Transverse colon (tissue), 4 donors: Measurements from ENCODE around the gene HNMT. TPM values are rescaled to one million over a fixed set of nuclear protein-coding genes. Genes with fewer than 3 reads are reported as not detected.

Source experiments
- DNase-seq: peaks from one replicate; pipeline ENCODE4 v3.0.0-alpha.2; 2019
- H3K27ac ChIP-seq, 4 donors: fragments of 200-600 bp; sonication (generic); 2 replicates each; pipeline ENCODE4 v1.5.1; 2016 to 2018; ENCODE audit warnings: inconsistent platforms in 4 of 4
- H3K27me3 ChIP-seq: fragments of 200-600 bp; sonication (generic); 2 replicates; pipeline ENCODE4 v1.5.1; 2017; ENCODE audit warnings: inconsistent platforms
- H3K36me3 ChIP-seq, 4 donors: fragments of 200-600 bp; sonication (generic); 2 replicates each; pipeline ENCODE4 v1.5.1; 2017 to 2019; ENCODE audit warnings: inconsistent platforms in 4 of 4
- H3K4me1 ChIP-seq, 4 donors: fragments of 200-600 bp; sonication (generic); 2 replicates each; pipeline ENCODE4 v1.5.1; 2017 to 2020; ENCODE audit warnings: inconsistent platforms in 4 of 4
- H3K4me3 ChIP-seq, 4 donors: fragments of 200-600 bp; sonication (generic); 1 replicate in 1 of 4; 2 replicates in 3 of 4; pipeline versions ENCODE4 v1.5.1 to v1.6.1; 2017 to 2019; ENCODE audit warnings: inconsistent platforms in 4 of 4
- H3K9me3 ChIP-seq, 2 donors: fragments of 200-600 bp; sonication (generic); 2 replicates each; pipeline ENCODE4 v1.5.1; 2017 to 2019; ENCODE audit warnings: inconsistent platforms in 2 of 2
- EP300 ChIP-seq: sonication (generic); formaldehyde crosslinking; IDR thresholded peaks from one replicate; pipeline ENCODE4 v1.6.1; 2017; ENCODE audit warnings: antibody characterized with exemption, low read depth
- POLR2A ChIP-seq: fragments of 450-650 bp; IDR thresholded peaks from one replicate; pipeline ENCODE4 v1.6.1; 2016; ENCODE audit warnings: antibody characterized with exemption, mild to moderate bottlenecking, moderate library complexity
- POLR2AphosphoS5 ChIP-seq, 3 donors: sonication (generic); formaldehyde crosslinking; IDR thresholded peaks; one replicate each; pipeline ENCODE4 v1.6.1; 2016; ENCODE audit warnings: antibody characterized with exemption in 3 of 3
- WGBS, 2 donors: methylation state at CpG; one replicate each; pipeline ENCODE4 v1.1.5; 2018; ENCODE audit warnings: low coverage in 1 of 2; 5-methylcytosine and 5-hydroxymethylcytosine counted together
- in situ Hi-C, 4 donors: fragments of 200-750 bp; cut with MboI; loops; one replicate each; pipeline versions ENCODE4 v1.15.0 to v1.15.1; 2017; ENCODE audit warnings: low sequenced_read_pairs in 3 of 4, low pct_ligation_motif_present in 1 of 4, low pct_unique_long_range_greater_than_20kb in 1 of 4
- intact Hi-C: fragments of 100-400 bp; cut with DNase I; formaldehyde crosslinking; loops from one replicate; pipeline ENCODE4 v1.15.1; 2023; ENCODE audit warnings: low total_unique reads
- total RNA-seq, 4 donors: library from RNA; depleted of rRNA; stranded (reverse); fragments of >200 nt; gene quantifications; one replicate each; pipeline ENCODE4 v1.1.0, GENCODE V29; 2016
- TF ChIP-seq, protein P1 (sequence below), 5 experiments: fragments of 200-600 bp in 3 of 5; fragments of 450-650 bp in 2 of 5; sonication (generic) in 3 of 5; IDR thresholded peaks; 1 replicate in 2 of 5; 2 replicates in 3 of 5; pipeline ENCODE4 v1.5.1; 2016 to 2017; ENCODE audit warnings: antibody characterized with exemption in 5 of 5, inconsistent platforms in 3 of 5, mild to moderate bottlenecking in 2 of 5, moderate library complexity in 1 of 5

HNMT gene
- total RNA-seq, 4 donors from 2014 or later, result 36.3 to 64.9 (median 48.4) TPM

DNA sequence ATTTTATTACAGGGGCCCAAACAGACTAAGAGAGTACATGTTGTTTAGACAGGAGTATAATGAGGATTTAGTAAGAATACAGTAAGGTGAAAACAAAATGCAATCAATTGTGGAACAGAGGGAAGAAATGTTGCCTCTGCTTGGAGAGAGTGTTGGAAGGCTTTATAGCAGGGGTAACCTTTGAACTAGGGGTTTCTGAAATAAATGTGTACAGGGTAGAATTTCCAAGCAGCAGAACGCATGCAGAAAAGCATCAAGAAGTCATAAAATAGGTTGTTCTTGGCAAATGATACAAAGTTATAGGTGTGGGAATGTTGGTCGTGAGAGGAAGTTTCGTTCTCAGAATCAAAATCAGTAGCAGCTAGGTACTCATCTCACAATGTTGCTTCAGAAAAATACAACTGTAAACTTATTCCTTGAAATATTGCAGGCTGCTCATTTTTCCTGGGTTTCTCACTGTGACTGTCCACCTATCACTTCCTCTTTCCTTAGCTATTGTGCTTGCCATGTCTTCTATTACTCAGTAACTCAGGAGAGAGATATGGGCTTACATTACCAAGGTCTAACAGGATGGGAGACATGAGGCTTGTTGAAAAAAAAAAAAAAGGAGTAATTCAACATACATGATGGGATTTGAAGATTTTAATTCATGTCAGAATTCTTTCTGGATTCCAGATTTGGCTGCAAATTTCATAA is 17.1 kb upstream of the HNMT start:
- no peak for TF ChIP-seq EP300
- peak in 1 of 3 donors; percentile 17 for TF ChIP-seq POLR2AphosphoS5 (IDR thresholded peaks at IDR 0.05)
- TF ChIP-seq POLR2A, result no peak
- TF ChIP-seq, protein P1, sequence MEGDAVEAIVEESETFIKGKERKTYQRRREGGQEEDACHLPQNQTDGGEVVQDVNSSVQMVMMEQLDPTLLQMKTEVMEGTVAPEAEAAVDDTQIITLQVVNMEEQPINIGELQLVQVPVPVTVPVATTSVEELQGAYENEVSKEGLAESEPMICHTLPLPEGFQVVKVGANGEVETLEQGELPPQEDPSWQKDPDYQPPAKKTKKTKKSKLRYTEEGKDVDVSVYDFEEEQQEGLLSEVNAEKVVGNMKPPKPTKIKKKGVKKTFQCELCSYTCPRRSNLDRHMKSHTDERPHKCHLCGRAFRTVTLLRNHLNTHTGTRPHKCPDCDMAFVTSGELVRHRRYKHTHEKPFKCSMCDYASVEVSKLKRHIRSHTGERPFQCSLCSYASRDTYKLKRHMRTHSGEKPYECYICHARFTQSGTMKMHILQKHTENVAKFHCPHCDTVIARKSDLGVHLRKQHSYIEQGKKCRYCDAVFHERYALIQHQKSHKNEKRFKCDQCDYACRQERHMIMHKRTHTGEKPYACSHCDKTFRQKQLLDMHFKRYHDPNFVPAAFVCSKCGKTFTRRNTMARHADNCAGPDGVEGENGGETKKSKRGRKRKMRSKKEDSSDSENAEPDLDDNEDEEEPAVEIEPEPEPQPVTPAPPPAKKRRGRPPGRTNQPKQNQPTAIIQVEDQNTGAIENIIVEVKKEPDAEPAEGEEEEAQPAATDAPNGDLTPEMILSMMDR (IDR thresholded peaks at IDR 0.05), result no peak
- in situ Hi-C loops (loop anchor here in 2 of 4 donors (25.0 kb wide), 2 partner anchors 140 to 440 kb away; no protein-coding TSS in a partner anchor), intact Hi-C loops (no loop called here)
- no peaks in the 10 kb centered on the region for H3K36me3 ChIP-seq
- no peaks in the 10 kb centered on the region for H3K9me3 ChIP-seq
- H3K4me3 ChIP-seq, result no peak overlapping the region
- H3K27ac ChIP-seq, result peak overlapping the region; percentile 46 to 74 (median 70)
- H3K27me3 ChIP-seq, result no peaks in the 10 kb centered on the region
- DNase-seq, result no peak
- WGBS, 2 donors, result 48 to 67% methylated on average over 3 of the region's 3 CpGs
- peaks cover 0 to 39% (median 6%) of the 10 kb centered on the region in 4 donors for H3K4me1 ChIP-seq

DNA sequence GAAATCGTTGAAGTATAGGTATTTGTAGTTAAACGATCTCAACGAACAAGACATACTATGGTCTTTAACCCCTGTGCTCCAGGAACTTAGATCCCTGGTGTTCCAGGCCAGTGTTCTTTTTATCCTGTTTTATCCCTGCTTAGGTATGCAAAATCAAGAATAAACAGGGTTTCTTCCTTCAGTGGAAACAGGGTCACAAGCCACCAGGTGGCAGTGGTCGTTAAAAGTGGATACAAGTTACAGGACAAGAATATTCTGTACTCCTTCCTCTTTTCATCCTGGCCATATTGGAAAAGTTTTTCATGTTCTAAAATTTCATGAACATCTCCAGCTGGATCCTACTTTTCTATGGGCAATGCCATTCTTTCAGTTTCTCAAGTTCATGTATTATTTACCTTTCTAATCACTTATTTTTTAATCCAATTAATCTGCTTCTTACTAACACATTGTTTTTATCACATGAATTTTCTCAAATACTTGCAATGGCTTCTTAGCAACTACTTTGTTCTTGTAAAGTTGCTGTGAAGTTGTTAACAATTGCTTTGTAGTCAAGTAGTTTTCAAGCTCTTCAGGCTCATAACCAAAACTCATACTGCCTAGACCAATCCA is 16.4 kb upstream of the HNMT start:
- H3K4me3 ChIP-seq, result no peak overlapping the region
- no peaks in the 10 kb centered on the region for H3K27me3 ChIP-seq
- 20 to 46% methylated on average over 4 of the region's 4 CpGs for WGBS, 2 donors
- peak; percentile 73 for DNase-seq
- TF ChIP-seq, protein P1 (IDR thresholded peaks at IDR 0.05), result peak; percentile 41 to 69 (median 58)
- TF ChIP-seq EP300, result no peak
- in situ Hi-C loops, result loop anchor here in 2 of 4 donors (25.0 kb wide), 2 partner anchors 139 to 439 kb away; no protein-coding TSS in a partner anchor
- peaks cover 0 to 34% (median 6%) of the 10 kb centered on the region in 4 donors for H3K4me1 ChIP-seq
- intact Hi-C loops, result no loop called here
- H3K36me3 ChIP-seq, result no peaks in the 10 kb centered on the region
- H3K27ac ChIP-seq, result peak overlapping the region; percentile 46 to 74 (median 70)
- no peaks in the 10 kb centered on the region for H3K9me3 ChIP-seq

DNA sequence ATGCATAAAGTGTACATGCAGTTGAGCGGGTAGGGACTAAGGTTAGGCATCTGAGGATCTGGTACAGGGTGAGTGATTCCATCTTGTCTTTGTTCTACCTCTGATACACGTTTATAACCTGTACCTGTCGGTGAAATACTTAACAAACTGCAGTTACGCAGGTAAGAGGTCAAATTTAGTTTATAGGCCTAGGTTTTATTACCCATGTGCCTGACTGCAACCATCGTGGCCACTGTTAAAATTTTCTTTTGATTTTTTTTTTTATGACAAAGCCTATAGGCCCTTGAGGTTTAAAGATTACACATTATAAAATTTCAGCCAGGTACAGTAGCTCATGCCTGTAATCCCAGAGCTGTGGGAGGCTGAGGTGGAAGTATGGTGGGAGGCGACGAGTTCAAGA is 15.4 kb upstream of the HNMT start:
- WGBS, 2 donors, result 43 to 44% methylated on average over 2 to 7 of the region's 7 CpGs
- Histone ChIP-seq H3K4me3 (no peak overlapping the region), H3K36me3 (no peaks in the 10 kb centered on the region), H3K9me3 (no peaks in the 10 kb centered on the region), H3K27ac (peak overlapping the region; percentile 36 to 53 (median 41)), H3K27me3 (no peaks in the 10 kb centered on the region), H3K4me1 (peaks cover 0 to 34% (median 8%) of the 10 kb centered on the region in 4 donors)
- in situ Hi-C loops, result loop anchor here in 2 of 4 donors (25.0 kb wide), 2 partner anchors 138 to 438 kb away; no protein-coding TSS in a partner anchor
- TF ChIP-seq, protein P1 (IDR thresholded peaks at IDR 0.05), result no peak
- no peak for TF ChIP-seq EP300
- no peak for TF ChIP-seq POLR2A
- TF ChIP-seq POLR2AphosphoS5 (IDR thresholded peaks at IDR 0.05), result no peak
- intact Hi-C loops, result no loop called here
- no peak for DNase-seq

DNA sequence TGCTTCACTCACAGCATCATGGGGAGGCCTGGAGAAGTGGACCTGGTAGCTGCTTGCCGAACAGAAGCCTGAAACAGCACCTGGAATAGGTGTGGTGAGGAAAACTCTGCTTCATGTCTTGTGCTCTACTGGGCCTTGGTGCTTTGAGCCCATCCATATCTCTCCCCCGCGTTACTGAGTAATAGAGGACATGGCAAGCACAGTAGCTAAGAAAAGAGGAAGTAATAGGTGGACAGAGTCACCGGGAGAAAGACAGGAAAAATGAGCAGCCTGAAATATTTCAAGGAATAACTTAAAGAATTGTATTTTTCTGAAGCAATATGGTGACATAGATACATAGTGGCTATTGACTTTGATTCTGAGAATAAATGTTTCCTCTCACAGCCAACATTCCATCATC is 14.0 kb upstream of the HNMT start:
- H3K4me1 ChIP-seq, result peaks cover 0 to 34% (median 8%) of the 10 kb centered on the region in 4 donors
- no peak for TF ChIP-seq EP300
- TF ChIP-seq, protein P1 (IDR thresholded peaks at IDR 0.05), result no peak
- no peak for DNase-seq
- H3K27ac ChIP-seq, result no peak overlapping the region
- no peaks in the 10 kb centered on the region for H3K36me3 ChIP-seq
- intact Hi-C loops, result no loop called here
- in situ Hi-C loops, result no loop called here
- WGBS, 2 donors, result 85 to 100% methylated on average over 1 to 4 of the region's 4 CpGs
- no peaks in the 10 kb centered on the region for H3K9me3 ChIP-seq
- no peaks in the 10 kb centered on the region for H3K27me3 ChIP-seq
- no peak overlapping the region for H3K4me3 ChIP-seq
